ELF-1 (cell line): ENCODE data around the gene STARD10.

Source experiments
- DNase-seq: peaks from one replicate; pipeline ENCODE4 v3.0.0-alpha.2; 2016; ENCODE audit warnings: low read depth, low spot score

The STARD10 gene

GRCh38 chr11:72745511-72745910, 48.3 kb downstream of the STARD10 start:
- no peak for DNase-seq

GRCh38 chr11:72744474-72744873, 49.4 kb downstream of the STARD10 start:
- no peak for DNase-seq

- no peak for DNase-seq
These were observed 50.3 kb downstream of the STARD10 start for GRCh38 chr11:72743321-72744221.

- DNase-seq = no peak
These were observed 51.1 kb downstream of the STARD10 start for GRCh38 chr11:72742513-72743320.

- no peak for DNase-seq
These were observed 51.9 kb downstream of the STARD10 start for GRCh38 chr11:72741849-72742512.

GRCh38 chr11:72741429-72741833, 52.4 kb downstream of the STARD10 start:
- DNase-seq = peak; percentile 82

- DNase-seq = no peak
These were observed 53.1 kb downstream of the STARD10 start for GRCh38 chr11:72740562-72741428.

- no peak for DNase-seq
These were observed 53.8 kb downstream of the STARD10 start for GRCh38 chr11:72740060-72740424.

- no peak for DNase-seq
These were observed 54.4 kb downstream of the STARD10 start for GRCh38 chr11:72739240-72740059.

- peak; percentile 36 for DNase-seq
These were observed 55.4 kb downstream of the STARD10 start for GRCh38 chr11:72738199-72739141.

GRCh38 chr11:72737336-72737735, 56.5 kb downstream of the STARD10 start:
- DNase-seq = no peak

- DNase-seq = no peak
These were observed 57.3 kb downstream of the STARD10 start for GRCh38 chr11:72736452-72737069.

- DNase-seq = peak; percentile 95
These were observed 58.3 kb downstream of the STARD10 start for GRCh38 chr11:72735495-72736027.

- no peak for DNase-seq
These were observed 61.5 kb downstream of the STARD10 start for GRCh38 chr11:72732329-72732728.

- no peak for DNase-seq
These were observed 63.1 kb downstream of the STARD10 start for GRCh38 chr11:72730737-72731136.

- peak; percentile 46 for DNase-seq
These were observed 63.6 kb downstream of the STARD10 start for GRCh38 chr11:72730243-72730642.

GRCh38 chr11:72727521-72727920, 66.3 kb downstream of the STARD10 start:
- no peak for DNase-seq
